Measurements from ENCODE around the gene LRPAP1.
"Not testable (repeated sequence)": the region's sequence is repeated elsewhere in the genome, so short reads cannot be mapped to it uniquely, and the experiment has no call there.

Gene LRPAP1, protein sequence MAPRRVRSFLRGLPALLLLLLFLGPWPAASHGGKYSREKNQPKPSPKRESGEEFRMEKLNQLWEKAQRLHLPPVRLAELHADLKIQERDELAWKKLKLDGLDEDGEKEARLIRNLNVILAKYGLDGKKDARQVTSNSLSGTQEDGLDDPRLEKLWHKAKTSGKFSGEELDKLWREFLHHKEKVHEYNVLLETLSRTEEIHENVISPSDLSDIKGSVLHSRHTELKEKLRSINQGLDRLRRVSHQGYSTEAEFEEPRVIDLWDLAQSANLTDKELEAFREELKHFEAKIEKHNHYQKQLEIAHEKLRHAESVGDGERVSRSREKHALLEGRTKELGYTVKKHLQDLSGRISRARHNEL

GRCh38 chr4:3531879-3532750 lies at the start of gene LRPAP1:
TSS of gene LRPAP1 (minus strand) at chr4:3532422. CDS start at chr4:3532412, 10 bp downstream.
- peak within 1 kb of the TSS; percentile 71 for H3K4me3 ChIP-seq (ENCODE audit: low read depth, low read length)
- DNase-seq (ENCODE audit: low read depth), result peak; percentile 91
- TF ChIP-seq MYC (IDR thresholded peaks at IDR 0.05; ENCODE audit: low read depth, low read length), result no peak
- TF ChIP-seq POLR2A (IDR thresholded peaks at IDR 0.05; ENCODE audit: extremely low read depth, insufficient read length), result peak; percentile 97
- no peak for TF ChIP-seq MAX (IDR thresholded peaks at IDR 0.05; ENCODE audit: low read depth, low read length)
- TF ChIP-seq, protein P1, sequence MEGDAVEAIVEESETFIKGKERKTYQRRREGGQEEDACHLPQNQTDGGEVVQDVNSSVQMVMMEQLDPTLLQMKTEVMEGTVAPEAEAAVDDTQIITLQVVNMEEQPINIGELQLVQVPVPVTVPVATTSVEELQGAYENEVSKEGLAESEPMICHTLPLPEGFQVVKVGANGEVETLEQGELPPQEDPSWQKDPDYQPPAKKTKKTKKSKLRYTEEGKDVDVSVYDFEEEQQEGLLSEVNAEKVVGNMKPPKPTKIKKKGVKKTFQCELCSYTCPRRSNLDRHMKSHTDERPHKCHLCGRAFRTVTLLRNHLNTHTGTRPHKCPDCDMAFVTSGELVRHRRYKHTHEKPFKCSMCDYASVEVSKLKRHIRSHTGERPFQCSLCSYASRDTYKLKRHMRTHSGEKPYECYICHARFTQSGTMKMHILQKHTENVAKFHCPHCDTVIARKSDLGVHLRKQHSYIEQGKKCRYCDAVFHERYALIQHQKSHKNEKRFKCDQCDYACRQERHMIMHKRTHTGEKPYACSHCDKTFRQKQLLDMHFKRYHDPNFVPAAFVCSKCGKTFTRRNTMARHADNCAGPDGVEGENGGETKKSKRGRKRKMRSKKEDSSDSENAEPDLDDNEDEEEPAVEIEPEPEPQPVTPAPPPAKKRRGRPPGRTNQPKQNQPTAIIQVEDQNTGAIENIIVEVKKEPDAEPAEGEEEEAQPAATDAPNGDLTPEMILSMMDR (IDR thresholded peaks at IDR 0.05; ENCODE audit: low read depth, low read length), result no peak

DNA sequence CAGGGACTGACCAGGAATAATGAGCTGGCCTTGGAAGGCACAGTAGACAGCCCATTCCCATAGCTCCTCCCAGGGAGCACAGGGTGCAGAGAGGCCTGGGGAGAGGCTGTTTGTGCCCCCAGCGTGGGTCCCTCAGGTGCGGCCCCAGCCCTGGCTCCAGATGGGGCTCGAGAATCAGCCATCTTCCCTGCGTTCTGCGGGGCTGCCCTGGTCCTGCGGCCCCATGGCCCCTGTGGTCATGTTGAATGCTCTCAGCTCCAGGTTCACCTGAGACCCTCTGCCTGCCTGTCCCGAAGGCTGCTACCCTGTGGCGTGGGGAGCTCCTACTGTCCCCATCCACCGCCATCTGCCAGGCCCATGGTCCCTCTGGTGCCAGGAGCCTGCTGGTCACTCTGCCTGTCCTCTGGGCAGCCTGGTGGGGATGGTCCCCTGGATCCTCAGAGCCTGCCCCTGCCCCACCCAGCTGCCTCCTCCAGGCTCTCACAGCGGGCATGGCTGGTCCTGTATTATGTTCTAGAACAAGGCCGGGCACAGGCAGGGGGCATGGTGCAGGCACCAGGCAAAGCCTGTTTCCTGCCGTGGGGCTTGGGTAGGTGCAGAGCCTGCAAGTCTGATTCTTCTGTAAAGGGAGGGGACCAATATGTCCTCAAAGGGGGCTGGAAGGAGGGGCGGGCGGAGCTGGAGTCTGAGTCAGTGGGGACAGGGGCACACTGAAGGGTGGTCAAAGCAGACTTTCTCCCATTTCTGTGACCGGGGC lies 49.3 kb upstream of the LRPAP1 start:
- not testable (repeated sequence) for H3K4me3 ChIP-seq (ENCODE audit: low read depth, low read length); DNase-seq (ENCODE audit: low read depth)

GRCh38 chr4:3580859-3581258 lies 48.6 kb upstream of the LRPAP1 start:
- not testable (repeated sequence) for H3K4me3 ChIP-seq (ENCODE audit: low read depth, low read length); DNase-seq (ENCODE audit: low read depth)

DNA sequence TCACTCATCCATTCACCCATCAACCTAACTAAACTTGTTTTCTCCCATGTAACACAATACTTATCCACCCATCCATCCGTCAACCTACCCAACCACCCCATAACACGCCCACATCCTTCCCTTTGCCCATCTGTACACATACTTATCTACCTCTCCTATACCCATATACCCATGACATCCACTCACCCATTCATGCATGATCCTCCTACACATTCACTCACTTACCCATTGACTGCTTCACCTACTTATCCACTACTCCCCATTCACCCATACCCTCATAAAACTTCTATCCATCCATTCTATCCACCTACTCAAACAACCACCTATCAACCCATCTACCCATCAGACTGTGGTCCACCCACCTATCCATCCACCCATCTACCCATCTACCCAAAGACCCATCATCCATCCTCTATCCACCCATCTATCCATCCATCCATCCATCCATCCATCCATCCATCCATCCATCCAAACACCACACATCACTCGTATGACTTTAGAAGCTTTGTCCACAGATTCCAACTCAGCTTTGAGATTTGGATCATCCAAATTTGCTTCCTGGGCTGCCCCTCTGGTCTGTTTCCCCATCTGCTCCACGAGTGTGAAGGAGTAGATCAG lies 46.4 kb upstream of the LRPAP1 start:
- not testable (repeated sequence) for H3K4me3 ChIP-seq (ENCODE audit: low read depth, low read length); DNase-seq (ENCODE audit: low read depth)

DNA sequence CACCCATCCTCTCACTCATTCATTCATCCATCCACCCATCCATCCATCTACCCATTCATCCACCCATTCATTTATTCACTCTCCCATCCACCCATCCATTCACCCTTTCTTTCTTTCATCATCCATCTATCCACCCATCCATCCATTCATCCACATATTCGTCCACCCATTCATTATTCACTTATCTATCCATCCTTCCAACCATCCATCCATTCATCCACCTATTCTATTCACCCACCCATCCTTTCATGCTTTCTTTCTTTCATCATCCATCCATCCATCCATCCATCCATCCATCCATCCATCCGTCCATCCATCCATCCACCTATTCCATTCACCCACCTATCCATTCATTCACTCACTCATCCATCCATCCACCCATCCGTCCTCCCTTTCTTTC lies 45.8 kb upstream of the LRPAP1 start:
- H3K4me3 ChIP-seq (ENCODE audit: low read depth, low read length); DNase-seq (ENCODE audit: low read depth): not testable (repeated sequence)

- H3K4me3 ChIP-seq (ENCODE audit: low read depth, low read length); DNase-seq (ENCODE audit: low read depth): not testable (repeated sequence)
Observed at GRCh38 chr4:3577208-3577892, 45.1 kb upstream of the LRPAP1 start.

DNA sequence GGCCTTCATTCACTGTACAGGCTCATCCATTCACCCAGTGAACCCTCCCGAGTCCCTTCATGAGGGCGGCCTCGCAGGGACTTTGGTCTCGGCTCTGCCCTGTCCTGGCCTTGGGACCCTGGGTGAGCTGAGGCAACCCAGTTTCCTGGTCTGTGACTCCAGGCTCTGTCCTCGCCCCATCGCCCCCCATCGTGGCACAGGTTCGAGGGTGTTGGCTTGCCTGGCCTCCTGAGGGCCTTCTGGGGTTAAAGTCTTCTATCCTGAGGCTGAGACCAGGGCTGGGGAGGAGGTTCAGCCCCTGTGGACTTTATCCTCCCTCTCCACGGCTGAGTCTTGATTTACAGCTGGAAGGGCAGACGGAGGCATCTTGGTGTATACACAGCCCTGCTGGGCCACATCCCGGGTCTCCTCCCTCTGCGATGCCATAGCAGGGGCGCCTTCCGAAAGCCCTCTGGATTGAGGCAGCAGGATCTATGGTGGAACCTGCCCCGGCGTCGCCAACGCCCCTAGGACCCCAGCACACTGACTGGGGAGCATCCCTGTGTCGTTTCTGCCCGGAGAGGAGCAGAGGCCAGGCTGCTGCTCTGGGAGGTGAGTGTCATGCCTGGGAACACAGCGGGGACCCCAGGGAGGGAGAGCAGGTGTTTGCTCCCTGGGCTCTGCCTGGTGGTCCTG lies 44.4 kb upstream of the LRPAP1 start:
- DNase-seq (ENCODE audit: low read depth); H3K4me3 ChIP-seq (ENCODE audit: low read depth, low read length): not testable (repeated sequence)

- not testable (repeated sequence) for DNase-seq (ENCODE audit: low read depth); H3K4me3 ChIP-seq (ENCODE audit: low read depth, low read length)
Observed at GRCh38 chr4:3575426-3576369, 43.5 kb upstream of the LRPAP1 start.

DNA sequence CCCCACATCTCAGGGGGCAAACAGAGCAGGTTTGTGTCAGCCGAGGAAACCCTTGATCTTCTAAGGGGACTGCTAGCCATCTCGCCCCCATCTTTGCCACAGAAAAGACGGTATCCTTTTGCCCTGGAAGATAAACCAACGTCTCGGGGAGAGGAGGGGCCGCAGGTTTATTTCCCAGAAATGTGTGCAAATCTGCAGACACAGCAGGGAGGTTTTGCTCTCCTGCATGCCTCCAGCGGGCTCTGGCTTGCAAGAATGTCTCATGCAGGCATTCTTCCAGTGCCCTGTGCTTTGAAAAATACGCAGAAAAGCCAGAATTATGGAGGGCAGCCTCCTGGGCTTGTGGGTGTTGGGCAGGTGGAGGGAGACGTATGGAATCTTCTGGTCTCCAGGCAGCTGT lies 42.6 kb upstream of the LRPAP1 start:
- H3K4me3 ChIP-seq (ENCODE audit: low read depth, low read length); DNase-seq (ENCODE audit: low read depth): not testable (repeated sequence)

- not testable (repeated sequence) for H3K4me3 ChIP-seq (ENCODE audit: low read depth, low read length); DNase-seq (ENCODE audit: low read depth)
Observed at GRCh38 chr4:3574346-3574745, 42.1 kb upstream of the LRPAP1 start.

Measured in NB4 (cell line).